Mucosa of descending colon (tissue), 3 donors: ENCODE results near the gene RANBP9. TPM values are rescaled to one million over a fixed set of nuclear protein-coding genes. Genes with fewer than 3 reads are reported as not detected.

ENCODE experiments used
- ATAC-seq: fragments of 200-7000 bp; cut with Tn5 transposase; one replicate; pipeline ENCODE4 v1.9.1; 2020; ENCODE audit warnings: mild to moderate bottlenecking, moderate library complexity
- DNase-seq, 3 donors: peaks; one replicate each; pipeline ENCODE4 v3.0.0-alpha.2; 2020
- H3K36me3 ChIP-seq: fragments of 200-600 bp; one replicate; pipeline ENCODE4 v1.8.0; 2021; ENCODE audit warnings: low read depth, mild to moderate bottlenecking
- H3K4me1 ChIP-seq: fragments of 200-600 bp; one replicate; pipeline ENCODE4 v1.8.0; 2021; ENCODE audit warnings: low read depth, mild to moderate bottlenecking
- H3K4me3 ChIP-seq: fragments of 200-600 bp; one replicate; pipeline ENCODE4 v1.8.0; 2021; ENCODE audit warnings: mild to moderate bottlenecking
- H3K9me3 ChIP-seq: fragments of 200-600 bp; one replicate; pipeline ENCODE4 v1.8.0; 2021; ENCODE audit warnings: mild to moderate bottlenecking
- intact Hi-C, 2 donors: fragments of 100-400 bp; cut with DNase I in 1 of 2; cut with micrococcal nuclease in 1 of 2; formaldehyde crosslinking; loops; one replicate each; pipeline versions ENCODE4 v1.11.0 to v1.11.1; 2022; cut with DNase I, micrococcal nuclease
- total RNA-seq, 3 donors: library from RNA; stranded (reverse); fragmentation: NEBNext Ultra II Directional in 2 of 3; extraction: Animal tissue kit (Norgen Biotek cat#: 25700) in 2 of 3; gene quantifications; one replicate each; pipeline versions ENCODE4 v1.2.1 to v1.2.4, GENCODE V29; 2021 to 2023
- TF ChIP-seq, protein P1 (sequence below): fragments of 200-600 bp; IDR thresholded peaks from one replicate; pipeline ENCODE4 v1.8.0; 2022; ENCODE audit warnings: antibody characterized with exemption, mild to moderate bottlenecking
- donor health status: DM: no; HTN: no; CAD: no; lungs with moderate emphysema.
- donor health status: DM: no; HTN: no; CAD: no.
- donor health status: DM: no; HTN: yes; CAD: no.

RANBP9 gene
- total RNA-seq, 3 donors from 2014 or later, result 33.4 to 58.4 (median 38.7) TPM

DNA sequence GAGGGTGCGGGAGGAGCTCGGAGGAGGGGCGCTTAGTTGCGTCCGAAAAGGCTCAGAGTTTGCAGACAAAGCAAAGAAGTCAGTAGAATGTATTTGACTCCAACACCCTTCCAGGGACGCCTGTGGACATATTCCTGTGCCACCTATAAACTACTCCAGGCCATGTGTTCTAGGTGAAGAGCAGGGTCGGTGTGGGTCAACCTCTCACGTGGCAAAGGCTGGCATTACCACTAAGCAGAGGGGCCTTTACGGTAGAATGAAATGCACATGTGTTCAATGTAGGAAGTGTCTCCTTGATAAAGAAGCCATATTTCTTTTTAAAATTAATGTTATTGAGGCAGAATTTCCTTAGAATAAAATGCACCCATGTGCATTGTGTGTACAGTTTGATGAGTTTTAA is 121.8 kb downstream of the RANBP9 start:
- no peak for ATAC-seq
- Histone ChIP-seq H3K4me3 (no peak overlapping the region), H3K9me3 (no peaks in the 10 kb centered on the region), H3K36me3 (no peaks in the 10 kb centered on the region), H3K4me1 (no peaks in the 10 kb centered on the region)
- no peak for DNase-seq
- TF ChIP-seq, protein P1, sequence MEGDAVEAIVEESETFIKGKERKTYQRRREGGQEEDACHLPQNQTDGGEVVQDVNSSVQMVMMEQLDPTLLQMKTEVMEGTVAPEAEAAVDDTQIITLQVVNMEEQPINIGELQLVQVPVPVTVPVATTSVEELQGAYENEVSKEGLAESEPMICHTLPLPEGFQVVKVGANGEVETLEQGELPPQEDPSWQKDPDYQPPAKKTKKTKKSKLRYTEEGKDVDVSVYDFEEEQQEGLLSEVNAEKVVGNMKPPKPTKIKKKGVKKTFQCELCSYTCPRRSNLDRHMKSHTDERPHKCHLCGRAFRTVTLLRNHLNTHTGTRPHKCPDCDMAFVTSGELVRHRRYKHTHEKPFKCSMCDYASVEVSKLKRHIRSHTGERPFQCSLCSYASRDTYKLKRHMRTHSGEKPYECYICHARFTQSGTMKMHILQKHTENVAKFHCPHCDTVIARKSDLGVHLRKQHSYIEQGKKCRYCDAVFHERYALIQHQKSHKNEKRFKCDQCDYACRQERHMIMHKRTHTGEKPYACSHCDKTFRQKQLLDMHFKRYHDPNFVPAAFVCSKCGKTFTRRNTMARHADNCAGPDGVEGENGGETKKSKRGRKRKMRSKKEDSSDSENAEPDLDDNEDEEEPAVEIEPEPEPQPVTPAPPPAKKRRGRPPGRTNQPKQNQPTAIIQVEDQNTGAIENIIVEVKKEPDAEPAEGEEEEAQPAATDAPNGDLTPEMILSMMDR, result no peak
- intact Hi-C loops, result no loop called here

DNA sequence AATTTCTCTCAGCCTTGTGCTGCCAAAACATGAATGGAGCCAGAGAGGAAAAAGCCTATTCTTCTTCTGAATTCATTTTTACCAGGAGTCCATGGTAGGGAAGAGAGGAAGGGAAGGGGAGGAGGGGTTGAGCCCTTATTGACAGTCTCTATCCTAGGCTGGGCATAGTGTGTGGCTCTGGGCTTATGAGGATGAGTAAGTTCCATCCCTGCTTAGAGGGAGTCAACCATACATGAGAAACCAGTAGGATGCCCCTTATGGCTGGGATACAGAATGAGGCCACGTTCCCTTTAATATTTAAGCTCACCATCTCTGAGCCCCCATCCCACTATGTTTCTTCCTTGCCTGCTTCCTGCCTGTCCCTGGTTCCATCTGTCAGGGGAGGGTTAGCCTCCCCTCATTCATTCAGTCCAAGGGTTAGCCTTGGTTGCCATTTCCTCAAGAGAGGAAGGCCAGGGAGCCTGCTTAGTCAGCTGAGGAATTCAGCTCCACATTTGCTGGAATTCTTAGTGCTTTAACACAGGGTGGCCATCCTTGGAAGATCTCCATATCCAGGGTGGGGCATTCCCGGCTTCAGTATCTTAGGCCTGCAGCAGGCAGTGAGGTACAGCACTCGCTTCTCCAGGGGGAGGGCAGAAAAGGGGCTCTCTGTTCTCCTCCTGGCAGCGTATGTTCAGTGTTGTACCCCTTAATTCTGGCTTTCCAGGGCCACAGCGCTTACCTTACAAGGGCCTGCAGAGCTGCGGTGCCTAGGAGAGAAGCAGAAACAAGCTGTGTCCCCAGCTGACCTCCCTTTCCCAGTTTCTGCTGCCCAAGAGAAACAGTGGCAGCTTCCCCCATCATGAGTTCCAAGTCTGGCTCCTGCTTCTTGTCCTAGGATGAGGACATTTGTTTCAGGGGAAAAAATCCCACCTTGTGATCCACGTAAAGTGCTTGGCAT is 124.8 kb downstream of the RANBP9 start:
- Histone ChIP-seq H3K9me3 (no peaks in the 10 kb centered on the region), H3K4me3 (no peak overlapping the region), H3K4me1 (no peaks in the 10 kb centered on the region), H3K36me3 (no peaks in the 10 kb centered on the region)
- ATAC-seq (no peak), DNase-seq (no peak)
- intact Hi-C loops, result no loop called here
- TF ChIP-seq, protein P1, result no peak

DNA sequence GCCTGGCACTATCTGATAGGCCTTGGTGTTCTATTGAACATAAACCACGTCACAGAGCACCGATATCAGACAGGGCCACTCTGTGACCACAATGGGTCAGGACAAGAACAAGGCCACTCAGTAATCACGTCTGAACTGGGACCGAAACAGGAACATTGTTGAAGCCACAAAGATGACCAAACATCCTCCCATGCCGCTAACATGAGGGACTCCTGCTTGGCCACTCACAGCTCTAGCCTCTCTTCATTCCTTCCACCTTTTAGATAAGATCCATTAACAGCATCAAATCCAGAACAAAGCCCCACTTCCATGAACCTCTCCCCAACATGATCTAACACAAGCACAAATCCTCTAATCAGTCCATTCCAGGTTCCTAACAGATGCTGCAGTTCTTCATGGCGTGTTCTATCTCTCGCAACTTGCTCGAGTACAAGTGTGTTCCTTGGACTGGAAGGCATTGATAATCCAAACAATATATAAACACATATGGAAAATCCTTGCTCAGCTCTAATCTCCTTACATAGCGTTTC is 129.9 kb downstream of the RANBP9 start:
- ATAC-seq, result no peak
- TF ChIP-seq, protein P1, result no peak
- Histone ChIP-seq H3K9me3 (no peaks in the 10 kb centered on the region), H3K4me1 (no peaks in the 10 kb centered on the region), H3K4me3 (no peak overlapping the region), H3K36me3 (no peaks in the 10 kb centered on the region)
- intact Hi-C loops, result no loop called here
- DNase-seq, result no peak

DNA sequence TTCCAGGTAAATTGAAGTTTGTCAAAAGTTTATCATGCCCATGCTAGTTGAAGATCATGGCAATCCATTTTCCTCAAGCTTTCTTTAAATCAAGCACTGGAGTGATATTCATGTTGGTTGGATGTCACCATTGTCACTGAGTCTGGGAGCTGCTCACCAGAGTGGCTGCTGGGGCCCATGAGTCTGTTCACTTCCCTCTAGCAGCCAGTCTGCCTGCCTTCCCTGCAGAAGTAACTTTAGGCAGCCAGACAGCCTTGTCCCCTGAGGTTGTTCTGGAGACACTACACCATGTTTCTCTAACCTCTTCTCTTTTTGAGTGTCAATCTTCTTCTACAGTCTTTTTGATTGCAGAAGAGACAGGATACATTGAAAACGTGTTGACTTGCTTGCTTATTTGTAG is 131.7 kb downstream of the RANBP9 start:
- ATAC-seq, result no peak
- Histone ChIP-seq H3K4me3 (no peak overlapping the region), H3K36me3 (no peaks in the 10 kb centered on the region), H3K4me1 (peaks cover 3% of the 10 kb centered on the region), H3K9me3 (no peaks in the 10 kb centered on the region)
- TF ChIP-seq, protein P1, result no peak
- DNase-seq, result no peak
- intact Hi-C loops, result loop anchor here in 1 of 2 donors (10.0 kb wide), 1 partner anchor 245 kb away; no protein-coding TSS in a partner anchor

DNA sequence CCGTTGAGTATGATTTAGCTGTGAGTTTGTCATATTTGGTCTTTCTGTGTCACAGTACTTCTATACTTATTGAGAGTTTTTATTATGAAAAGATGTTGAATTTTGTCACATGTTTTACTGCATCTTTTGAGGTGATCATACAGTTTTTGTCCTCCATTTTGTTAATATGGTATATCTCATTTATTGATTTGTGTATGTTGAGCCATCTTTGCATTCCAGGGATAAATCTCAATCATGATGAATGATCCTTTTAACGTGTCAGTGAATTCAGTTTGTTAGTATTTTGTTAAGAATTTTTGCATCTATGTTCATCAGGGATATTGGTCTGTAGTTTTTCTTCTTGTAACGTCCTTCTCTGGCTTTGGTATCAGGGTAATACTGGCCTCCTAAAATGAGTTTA is 133.7 kb downstream of the RANBP9 start:
- intact Hi-C loops, result loop anchor here in 1 of 2 donors (10.0 kb wide), 1 partner anchor 243 kb away; no protein-coding TSS in a partner anchor

More for the DNA sequence above, 133.7 kb downstream of the RANBP9 start:
- H3K9me3 ChIP-seq, result no peaks in the 10 kb centered on the region
- H3K4me1 ChIP-seq, result peaks cover 3% of the 10 kb centered on the region
- no peaks in the 10 kb centered on the region for H3K36me3 ChIP-seq
- no peak for DNase-seq
- H3K4me3 ChIP-seq, result no peak overlapping the region
- ATAC-seq, result no peak
- TF ChIP-seq, protein P1, result no peak
